GM23338 (cell line): Measurements from ENCODE around the gene CHMP4B. TPM values are rescaled to one million over a fixed set of nuclear protein-coding genes. Genes with fewer than 3 reads are reported as not detected.

Experiments
- ATAC-seq: fragments of 200-7000 bp; cut with Tn5 transposase; 3 replicates; pipeline ENCODE4 v1.9.1; 2020
- DNase-seq: peaks from one replicate; pipeline ENCODE4 v3.0.0-alpha.2; 2015; ENCODE audit warnings: low spot score
- H2AFZ ChIP-seq: fragments of 200-600 bp; sonication (generic); 2 replicates; pipeline ENCODE4 v1.8.0; 2016; ENCODE audit warnings: antibody characterized with exemption, mild to moderate bottlenecking, moderate library complexity
- H3F3A ChIP-seq: fragments of 200-600 bp; sonication (generic); replicated peaks from 2 replicates; pipeline ENCODE4 v1.8.0; 2017; ENCODE audit warnings: antibody characterized with exemption, mixed run types, low read depth
- H3K27ac ChIP-seq: fragments of 200-600 bp; sonication (generic); 2 replicates; pipeline ENCODE4 v1.6.1; 2016; ENCODE audit warnings: low read depth
- H3K27me3 ChIP-seq: fragments of 200-600 bp; sonication (generic); 2 replicates; pipeline ENCODE4 v1.8.0; 2016; ENCODE audit warnings: mild to moderate bottlenecking, mixed run types, moderate library complexity; ENCODE audit not compliant: insufficient read depth
- H3K36me3 ChIP-seq: fragments of 200-600 bp; sonication (generic); 2 replicates; pipeline ENCODE4 v1.8.0; 2016; ENCODE audit warnings: mild to moderate bottlenecking; ENCODE audit not compliant: insufficient read depth
- H3K4me1 ChIP-seq: fragments of 200-600 bp; sonication (generic); 2 replicates; pipeline ENCODE4 v1.8.0; 2016; ENCODE audit warnings: mild to moderate bottlenecking, moderate library complexity; ENCODE audit not compliant: insufficient read depth
- H3K4me2 ChIP-seq: fragments of 200-600 bp; sonication (generic); 2 replicates; pipeline ENCODE4 v1.7.1; 2017; ENCODE audit warnings: mixed run types
- H3K4me3 ChIP-seq: fragments of 200-600 bp; sonication (generic); 2 replicates; pipeline ENCODE4 v1.6.1; 2016; ENCODE audit warnings: mixed run types
- H3K79me2 ChIP-seq: fragments of 200-600 bp; sonication (generic); replicated peaks from 2 replicates; pipeline ENCODE4 v1.8.0; 2017; ENCODE audit warnings: mild to moderate bottlenecking; ENCODE audit not compliant: insufficient read depth
- H3K9me2 ChIP-seq: fragments of 200-600 bp; sonication (generic); 2 replicates; pipeline ENCODE4 v1.8.0; 2017; ENCODE audit not compliant: insufficient read depth
- H4K20me1 ChIP-seq: fragments of 200-600 bp; sonication (generic); replicated peaks from 2 replicates; pipeline ENCODE4 v1.8.0; 2017; ENCODE audit warnings: mild to moderate bottlenecking; ENCODE audit not compliant: insufficient read depth
- H3K27ac Mint-ChIP-seq: 2 replicates; pipeline ENCODE4 v1.8.0; 2020; ENCODE audit warnings: inconsistent platforms, mild to moderate bottlenecking, moderate library complexity, mixed read lengths
- H3K27me3 Mint-ChIP-seq: 3 replicates; pipeline ENCODE4 v1.8.0; 2022; ENCODE audit warnings: low read depth, mild to moderate bottlenecking, moderate library complexity, mixed read lengths, inconsistent platforms; ENCODE audit not compliant: insufficient read depth, poor library complexity
- H3K36me3 Mint-ChIP-seq: 3 replicates; pipeline ENCODE4 v1.8.0; 2021; ENCODE audit warnings: low read depth, mild to moderate bottlenecking, inconsistent platforms, moderate library complexity, mixed read lengths
- H3K4me1 Mint-ChIP-seq: 3 replicates; pipeline ENCODE4 v1.8.0; 2020; ENCODE audit warnings: mild to moderate bottlenecking, inconsistent platforms, mixed read lengths
- H3K4me3 Mint-ChIP-seq: 3 replicates; pipeline ENCODE4 v1.8.0; 2021; ENCODE audit warnings: moderate library complexity, mild to moderate bottlenecking, inconsistent platforms, mixed read lengths
- H3K9me3 Mint-ChIP-seq: 3 replicates; pipeline ENCODE4 v1.8.0; 2020; ENCODE audit warnings: moderate library complexity, mild to moderate bottlenecking, inconsistent platforms, mixed read lengths
- CTCF ChIP-seq, 2 experiments: fragments of 200-600 bp in 1 of 2; sonication (generic) in 1 of 2; conservative IDR thresholded peaks; 2 replicates each; pipeline versions ENCODE4 v1.5.1 to v1.6.1; 2016 to 2017; ENCODE audit warnings: antibody characterized with exemption in 2 of 2, low read depth in 2 of 2, mild to moderate bottlenecking in 2 of 2, moderate library complexity in 1 of 2
- ETS1 ChIP-seq: IDR thresholded peaks from 2 replicates; pipeline ENCODE4 v1.6.1; 2016; ENCODE audit warnings: antibody characterized with exemption
- EZH2 ChIP-seq: fragments of 200-600 bp; sonication (generic); IDR thresholded peaks from one replicate; pipeline ENCODE4 v1.8.0; 2017; ENCODE audit warnings: antibody characterized with exemption, mild to moderate bottlenecking, low read depth; ENCODE audit not compliant: unreplicated experiment
- POLR2AphosphoS5 ChIP-seq: IDR thresholded peaks from 2 replicates; pipeline ENCODE4 v1.6.1; 2016; ENCODE audit warnings: antibody characterized with exemption, low read depth
- REST ChIP-seq: IDR thresholded peaks from one replicate; pipeline ENCODE4 v1.6.1; 2018; ENCODE audit warnings: antibody characterized with exemption; ENCODE audit not compliant: unreplicated experiment
- STAT1 ChIP-seq: IDR thresholded peaks from one replicate; pipeline ENCODE4 v1.6.1; 2016; ENCODE audit warnings: antibody characterized with exemption; ENCODE audit not compliant: unreplicated experiment
- ZNF331 ChIP-seq: fragments of 250-450 bp; sonication (Bioruptor Pico); IDR thresholded peaks from 2 replicates; pipeline ENCODE4 v1.5.0; 2020; ENCODE audit warnings: low read depth, mild to moderate bottlenecking, moderate library complexity
- polyA plus RNA-seq: library from polyadenylated mRNA; unstranded; fragments of >200 nt; fragmentation: Nextera tagmentation; extraction: Ambion mirVana; gene quantifications from 2 replicates; pipeline ENCODE4 v1.2.1, GENCODE V29; 2016
- total RNA-seq: library from RNA; depleted of rRNA; stranded (reverse); fragments of >200 nt; shearing (Covaris generic); gene quantifications from 2 replicates; pipeline ENCODE4 v1.2.3, GENCODE V29; 2014

Gene CHMP4B
- total and polyA plus RNA-seq, 2 experiments from 2014 or later, result 14.5 to 49.3 TPM

GRCh38 chr20:33889312-33889711, 78.2 kb downstream of the CHMP4B start (continued):
- no peak for TF ChIP-seq ETS1

- H3K27ac ChIP-seq, result no peak overlapping the region
- no peak overlapping the region for H3K4me3 ChIP-seq
- no peak for ATAC-seq
- no peaks in the 10 kb centered on the region for H4K20me1 ChIP-seq
- H2AFZ ChIP-seq, result no peak overlapping the region
- no peaks in the 10 kb centered on the region for H3F3A ChIP-seq
- Mint-ChIP-seq H3K9me3 (no peaks in the 10 kb centered on the region), H3K4me3 (no peak overlapping the region), H3K27me3 (peaks cover 6% of the 10 kb centered on the region), H3K36me3 (no peaks in the 10 kb centered on the region), H3K4me1 (no peaks in the 10 kb centered on the region), H3K27ac (no peak overlapping the region)
- no peaks in the 10 kb centered on the region for H3K9me2 ChIP-seq
- no peaks in the 10 kb centered on the region for H3K27me3 ChIP-seq
- H3K4me2 ChIP-seq, result no peak overlapping the region
- no peaks in the 10 kb centered on the region for H3K36me3 ChIP-seq
- TF ChIP-seq CTCF (conservative IDR thresholded peaks at IDR 0.05; ENCODE audit: low read depth in 2 of 2) (no peak), REST (no peak)
- no peaks in the 10 kb centered on the region for H3K4me1 ChIP-seq
- DNase-seq, result no peak
- H3K79me2 ChIP-seq, result no peaks in the 10 kb centered on the region
These were observed 79.4 kb downstream of the CHMP4B start for GRCh38 chr20:33890557-33890956.

GRCh38 chr20:33893314-33893713, 82.2 kb downstream of the CHMP4B start:
- no peaks in the 10 kb centered on the region for H3K79me2 ChIP-seq
- H4K20me1 ChIP-seq, result no peaks in the 10 kb centered on the region
- H3K9me3 Mint-ChIP-seq, result no peaks in the 10 kb centered on the region
- TF ChIP-seq ZNF331 (CRISPR knock-in tag) (no peak), REST (no peak), STAT1 (no peak), POLR2AphosphoS5 (no peak), EZH2 (no peak)
- no peak for ATAC-seq
- H3K4me3 Mint-ChIP-seq, result no peak overlapping the region
- no peak overlapping the region for H3K27ac Mint-ChIP-seq
- no peaks in the 10 kb centered on the region for H3K27me3 ChIP-seq
- H3K27me3 Mint-ChIP-seq, result peaks cover 6% of the 10 kb centered on the region
- H3K36me3 ChIP-seq, result no peaks in the 10 kb centered on the region
- DNase-seq, result no peak
- H3K4me2 ChIP-seq, result no peak overlapping the region
- H3K4me1 ChIP-seq, result no peaks in the 10 kb centered on the region
- no peaks in the 10 kb centered on the region for H3K36me3 Mint-ChIP-seq
- H3K27ac ChIP-seq, result no peak overlapping the region
- H3F3A ChIP-seq, result no peaks in the 10 kb centered on the region
- H3K4me3 ChIP-seq, result no peak overlapping the region
- H3K4me1 Mint-ChIP-seq, result no peaks in the 10 kb centered on the region
- no peaks in the 10 kb centered on the region for H3K9me2 ChIP-seq
- H2AFZ ChIP-seq, result no peak overlapping the region
